A549 (cell line): ENCODE data around the gene TSHZ2.

ENCODE experiments used
- CBX8 ChIP-seq: fragments of 200-600 bp; sonication (generic); IDR thresholded peaks from 2 replicates; pipeline ENCODE4 v1.6.1; 2016
- ESRRA ChIP-seq: fragments of 150-350 bp; IDR thresholded peaks from 2 replicates; pipeline ENCODE4 v1.6.1; 2014; ENCODE audit warnings: mild to moderate bottlenecking, low read length, borderline replicate concordance
- KDM1A ChIP-seq: fragments of 200-600 bp; sonication (generic); IDR thresholded peaks from 2 replicates; pipeline ENCODE4 v1.6.1; 2016; ENCODE audit warnings: low read depth, mild to moderate bottlenecking
- POLR2AphosphoS2 ChIP-seq: conservative IDR thresholded peaks from 2 replicates; pipeline ENCODE4 v1.6.1; 2012; ENCODE audit warnings: low read length, improper control_type of control experiment, inconsistent platforms
- RARB ChIP-seq: fragments of 250-450 bp; sonication (Bioruptor Pico); IDR thresholded peaks from 2 replicates; pipeline ENCODE4 v1.8.0; 2021; ENCODE audit warnings: mild to moderate bottlenecking, moderate library complexity
- RFX5 ChIP-seq: fragments of 450-650 bp; IDR thresholded peaks from 2 replicates; pipeline ENCODE4 v1.7.1; 2014; ENCODE audit warnings: antibody characterized with exemption, mild to moderate bottlenecking, moderate library complexity
- TF ChIP-seq, protein P1 (sequence below): fragments of >200 bp; sonication (Bioruptor Twin); formaldehyde crosslinking; IDR thresholded peaks from 3 replicates; pipeline ENCODE4 v1.5.1; 2016
- TF ChIP-seq, protein P2 (sequence below): IDR thresholded peaks from 2 replicates; pipeline ENCODE4 v1.6.1; 2012
- TF ChIP-seq, protein P3 (sequence below): fragments of 250-450 bp; sonication (Bioruptor Pico); IDR thresholded peaks from 2 replicates; pipeline ENCODE4 v1.5.0; 2020; ENCODE audit warnings: low read depth, mild to moderate bottlenecking, moderate library complexity

DNA sequence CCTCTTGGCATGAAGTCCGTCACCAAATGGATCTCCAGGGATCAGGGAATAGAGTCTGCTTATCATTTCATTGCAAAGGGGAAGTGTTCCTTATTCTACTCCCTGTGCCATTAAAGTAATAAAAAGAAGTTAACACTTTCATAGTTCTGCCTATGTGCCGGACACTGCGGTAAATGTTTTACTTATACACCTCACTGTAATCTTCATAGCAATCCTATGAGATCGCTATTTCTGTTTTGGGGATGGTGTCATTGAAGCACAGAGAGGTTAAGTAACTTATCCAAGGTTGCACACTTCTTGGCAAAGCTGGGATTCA is 177.7 kb downstream of the TSHZ2 start:
- TF ChIP-seq, protein P1, sequence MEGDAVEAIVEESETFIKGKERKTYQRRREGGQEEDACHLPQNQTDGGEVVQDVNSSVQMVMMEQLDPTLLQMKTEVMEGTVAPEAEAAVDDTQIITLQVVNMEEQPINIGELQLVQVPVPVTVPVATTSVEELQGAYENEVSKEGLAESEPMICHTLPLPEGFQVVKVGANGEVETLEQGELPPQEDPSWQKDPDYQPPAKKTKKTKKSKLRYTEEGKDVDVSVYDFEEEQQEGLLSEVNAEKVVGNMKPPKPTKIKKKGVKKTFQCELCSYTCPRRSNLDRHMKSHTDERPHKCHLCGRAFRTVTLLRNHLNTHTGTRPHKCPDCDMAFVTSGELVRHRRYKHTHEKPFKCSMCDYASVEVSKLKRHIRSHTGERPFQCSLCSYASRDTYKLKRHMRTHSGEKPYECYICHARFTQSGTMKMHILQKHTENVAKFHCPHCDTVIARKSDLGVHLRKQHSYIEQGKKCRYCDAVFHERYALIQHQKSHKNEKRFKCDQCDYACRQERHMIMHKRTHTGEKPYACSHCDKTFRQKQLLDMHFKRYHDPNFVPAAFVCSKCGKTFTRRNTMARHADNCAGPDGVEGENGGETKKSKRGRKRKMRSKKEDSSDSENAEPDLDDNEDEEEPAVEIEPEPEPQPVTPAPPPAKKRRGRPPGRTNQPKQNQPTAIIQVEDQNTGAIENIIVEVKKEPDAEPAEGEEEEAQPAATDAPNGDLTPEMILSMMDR, result no peak
- no peak for TF ChIP-seq CBX8
- TF ChIP-seq, protein P2, sequence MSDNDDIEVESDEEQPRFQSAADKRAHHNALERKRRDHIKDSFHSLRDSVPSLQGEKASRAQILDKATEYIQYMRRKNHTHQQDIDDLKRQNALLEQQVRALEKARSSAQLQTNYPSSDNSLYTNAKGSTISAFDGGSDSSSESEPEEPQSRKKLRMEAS, result no peak
- no peak for TF ChIP-seq POLR2AphosphoS2
- TF ChIP-seq, protein P3, sequence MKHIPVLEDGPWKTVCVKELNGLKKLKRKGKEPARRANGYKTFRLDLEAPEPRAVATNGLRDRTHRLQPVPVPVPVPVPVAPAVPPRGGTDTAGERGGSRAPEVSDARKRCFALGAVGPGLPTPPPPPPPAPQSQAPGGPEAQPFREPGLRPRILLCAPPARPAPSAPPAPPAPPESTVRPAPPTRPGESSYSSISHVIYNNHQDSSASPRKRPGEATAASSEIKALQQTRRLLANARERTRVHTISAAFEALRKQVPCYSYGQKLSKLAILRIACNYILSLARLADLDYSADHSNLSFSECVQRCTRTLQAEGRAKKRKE (CRISPR knock-in tag), result no peak
- no peak for TF ChIP-seq RFX5
- no peak for TF ChIP-seq RARB
- no peak for TF ChIP-seq KDM1A
- no peak for TF ChIP-seq ESRRA
